ENCODE data around the gene FABP7. TPM values are rescaled to one million over a fixed set of nuclear protein-coding genes. Genes with fewer than 3 reads are reported as not detected.

Gene FABP7
- total and polyA plus RNA-seq, 2 experiments from 2014 or later, result 6.6 to 15.7 TPM

GRCh38 chr6:122780114-122780513 lies 598 bp downstream of the FABP7 start:
- H4K20me1 ChIP-seq (replicated peaks; ENCODE audit: insufficient read depth), result no peaks in the 10 kb centered on the region
- no peak overlapping the region for H3K27ac Mint-ChIP-seq
- 0 out of 2 replicates have a peak, but pooled peaks cover 2% of the 10 kb centered on the region for H3F3A ChIP-seq (replicated peaks; ENCODE audit: low read depth)
- H3K9me3 Mint-ChIP-seq, result no peaks in the 10 kb centered on the region
- no peaks in the 10 kb centered on the region for H3K27me3 ChIP-seq (ENCODE audit: insufficient read depth)
- H3K27me3 Mint-ChIP-seq (ENCODE audit: insufficient read depth, low read depth, poor library complexity), result peaks cover 8% of the 10 kb centered on the region
- no peak for TF ChIP-seq JUNB (IDR thresholded peaks at IDR 0.05; ENCODE audit: unreplicated experiment)
- no peak for TF ChIP-seq NANOG (IDR thresholded peaks at IDR 0.05; ENCODE audit: borderline replicate concordance)
- no peak for TF ChIP-seq EZH2phosphoT487 (IDR thresholded peaks at IDR 0.05; ENCODE audit: unreplicated experiment)
- TF ChIP-seq STAT1 (IDR thresholded peaks at IDR 0.05; ENCODE audit: unreplicated experiment), result no peak
- TF ChIP-seq EZH2 (IDR thresholded peaks at IDR 0.05; ENCODE audit: low read depth, unreplicated experiment), result no peak
- no peak for TF ChIP-seq ZNF114 (CRISPR knock-in tag; IDR thresholded peaks at IDR 0.05)
- TF ChIP-seq CTCF (conservative IDR thresholded peaks at IDR 0.05; ENCODE audit: low read depth in 2 of 2), result no peak
- TF ChIP-seq REST (IDR thresholded peaks at IDR 0.05; ENCODE audit: unreplicated experiment), result no peak
- TF ChIP-seq ZNF462 (CRISPR knock-in tag; IDR thresholded peaks at IDR 0.05), result no peak
- no peak for TF ChIP-seq ZNF331 (CRISPR knock-in tag; IDR thresholded peaks at IDR 0.05; ENCODE audit: low read depth)
- no peak for TF ChIP-seq POLR2AphosphoS5 (IDR thresholded peaks at IDR 0.05; ENCODE audit: low read depth)
- no peak for TF ChIP-seq CREB1 (CRISPR knock-in tag; IDR thresholded peaks at IDR 0.05; ENCODE audit: low read depth)
- no peak for TF ChIP-seq ETS1 (IDR thresholded peaks at IDR 0.05)
- peak overlapping the region; percentile 69 for H3K4me2 ChIP-seq
- H3K4me1 ChIP-seq (ENCODE audit: insufficient read depth), result peaks cover 25% of the 10 kb centered on the region
- DNase-seq (ENCODE audit: low spot score) (no peak), ATAC-seq (no peak)
- peak overlapping the region; percentile 85 for H2AFZ ChIP-seq
- no peaks in the 10 kb centered on the region for H3K36me3 Mint-ChIP-seq (ENCODE audit: low read depth)
- H3K4me3 Mint-ChIP-seq, result no peak overlapping the region
- peaks cover 37% of the 10 kb centered on the region for H3K4me1 Mint-ChIP-seq
- H3K79me2 ChIP-seq (replicated peaks; ENCODE audit: insufficient read depth), result no peaks in the 10 kb centered on the region
- no peaks in the 10 kb centered on the region for H3K9me2 ChIP-seq (ENCODE audit: insufficient read depth)
- peak overlapping the region; percentile 44; the same call in 1 of the 2 replicates for H3K4me3 ChIP-seq
- no peak overlapping the region for H3K27ac ChIP-seq (ENCODE audit: low read depth)
- H3K36me3 ChIP-seq (ENCODE audit: insufficient read depth), result no peaks in the 10 kb centered on the region

Measured in GM23338 (cell line).